GM21825 (cell line): ENCODE data around the gene MDN1.
A peak's percentile ranks its signal among the peaks of the same experiment; 100 is the strongest.
"Not testable (repeated sequence)": the region's sequence is repeated elsewhere in the genome, so short reads cannot be mapped to it uniquely, and the experiment has no call there.

Source experiments
- ATAC-seq: cut with Tn5 transposase; IDR thresholded peaks from one replicate; pipeline ENCODE4 v1.9.1; 2021; ENCODE audit warnings: mild to moderate bottlenecking, moderate library complexity; ENCODE audit not compliant: unreplicated experiment

Gene MDN1

DNA sequence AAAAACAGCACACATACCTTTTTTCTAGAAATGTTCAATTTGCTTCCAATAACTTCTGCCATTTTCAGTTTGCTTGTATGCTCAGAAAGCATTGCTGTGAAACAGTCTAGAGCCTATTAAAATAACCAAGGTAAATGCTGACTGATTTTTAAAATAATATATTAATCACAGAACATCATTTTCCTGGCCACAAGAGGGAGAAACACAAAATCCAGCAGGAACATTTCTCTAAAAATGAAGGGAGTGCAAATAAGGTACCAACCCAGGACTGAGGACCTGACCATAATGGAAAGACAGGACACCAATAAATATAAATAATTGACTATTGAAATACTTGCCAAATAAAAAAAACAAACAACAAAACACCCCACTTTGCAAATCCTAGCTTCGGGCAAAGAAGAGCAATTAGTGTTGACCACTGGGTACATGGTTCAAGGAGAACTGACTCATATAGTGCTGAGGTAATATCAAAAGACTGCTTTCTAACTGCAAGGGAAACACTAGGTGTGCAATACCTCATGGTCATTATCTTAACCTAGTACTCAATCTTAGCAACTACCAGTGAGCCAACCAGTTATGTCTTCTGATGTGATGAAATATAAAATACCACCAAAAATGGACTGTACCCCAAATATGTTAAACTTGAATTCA, 42.9 kb downstream of the MDN1 start:
- ATAC-seq, result no peak

DNA sequence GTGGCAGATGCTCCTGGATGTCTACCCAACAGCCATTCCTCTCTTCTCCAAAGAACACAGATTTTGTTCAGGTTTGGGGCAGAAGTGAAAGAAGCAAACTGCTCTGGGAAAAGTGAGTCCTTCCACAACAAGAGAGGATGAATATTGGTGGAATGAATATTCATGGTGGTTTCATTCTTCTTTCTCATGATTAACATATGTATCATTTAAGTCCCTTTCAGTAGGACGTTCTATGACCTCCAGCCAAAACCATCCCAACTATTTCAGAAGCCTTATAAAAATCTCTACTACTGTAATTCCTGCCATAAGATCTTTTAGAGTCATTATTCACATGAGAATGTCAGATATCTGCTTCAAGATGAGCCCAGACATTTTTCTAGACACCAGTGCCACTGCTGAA, 44.4 kb downstream of the MDN1 start:
- no peak for ATAC-seq

DNA sequence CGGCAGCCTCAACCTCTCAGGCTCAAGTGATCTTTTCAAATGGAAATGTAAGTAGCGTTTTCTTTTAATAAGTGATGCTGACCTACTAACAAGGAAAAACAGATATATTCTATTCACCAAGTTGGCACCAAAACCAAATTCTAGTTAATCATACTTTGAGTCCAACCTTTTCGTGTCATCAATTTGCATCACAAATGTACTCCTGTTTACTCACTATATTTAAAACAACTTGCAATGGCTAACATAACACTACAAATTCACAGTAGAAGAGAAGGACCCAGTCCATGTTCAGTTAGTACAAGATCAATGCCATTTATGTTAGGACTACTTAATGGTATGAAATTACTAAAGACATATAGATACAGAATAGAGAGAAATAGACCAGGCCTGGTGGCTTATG, 50.0 kb downstream of the MDN1 start:
- no peak for ATAC-seq

GRCh38 chr6:89768324-89768723, 51.3 kb downstream of the MDN1 start:
- ATAC-seq, result no peak

GRCh38 chr6:89763550-89763949, 56.0 kb downstream of the MDN1 start:
- no peak for ATAC-seq

DNA sequence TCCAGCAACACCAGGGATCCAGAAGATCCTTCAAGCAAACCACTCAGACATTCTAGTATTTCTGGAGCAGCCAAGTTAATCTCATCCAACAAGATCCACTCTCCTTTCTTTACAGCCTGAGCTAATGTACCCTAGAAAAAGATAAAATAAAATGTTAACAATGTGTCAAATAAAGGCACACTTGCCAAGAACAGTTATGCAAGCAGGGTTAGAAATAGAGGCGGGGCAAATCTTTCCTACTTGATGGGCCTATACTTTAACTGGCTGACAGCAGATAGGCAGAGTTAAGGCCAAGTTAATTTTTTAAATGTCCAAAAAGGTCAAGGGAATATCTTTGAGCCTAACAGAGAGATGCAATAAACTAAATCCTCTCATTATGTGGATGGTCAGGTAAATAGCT, 60.8 kb downstream of the MDN1 start:
- ATAC-seq, result no peak

- no peak for ATAC-seq
These were observed 69.3 kb downstream of the MDN1 start for GRCh38 chr6:89750338-89750737.

DNA sequence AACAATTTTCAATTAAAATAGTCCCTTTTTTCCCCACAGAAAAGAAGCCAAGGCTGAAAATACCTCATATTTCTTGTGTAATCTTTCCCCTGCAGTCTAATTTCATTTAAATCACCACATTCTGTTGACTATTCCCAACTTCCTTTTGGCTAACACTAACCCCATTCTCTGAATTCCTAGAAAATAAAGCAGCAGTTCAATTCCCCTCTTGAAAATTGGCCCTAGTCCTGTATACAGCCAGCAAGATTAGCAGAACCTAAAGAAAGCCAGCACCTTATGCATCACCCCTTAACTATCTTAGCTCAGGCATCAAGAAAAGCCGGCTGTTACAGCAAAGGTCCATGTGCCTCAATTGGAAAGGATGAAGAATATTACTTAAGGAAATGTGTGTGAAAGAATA, 69.7 kb downstream of the MDN1 start:
- no peak for ATAC-seq

- ATAC-seq, result no peak
These were observed 73.9 kb downstream of the MDN1 start for GRCh38 chr6:89745716-89746115.

- no peak for ATAC-seq
These were observed 74.5 kb downstream of the MDN1 start for GRCh38 chr6:89745096-89745495.

- no peak for ATAC-seq
These were observed 82.7 kb downstream of the MDN1 start for GRCh38 chr6:89736893-89737292.

GRCh38 chr6:89734526-89734925, 85.1 kb downstream of the MDN1 start:
- no peak for ATAC-seq

- ATAC-seq, result no peak
These were observed 87.5 kb downstream of the MDN1 start for GRCh38 chr6:89731924-89732567.

DNA sequence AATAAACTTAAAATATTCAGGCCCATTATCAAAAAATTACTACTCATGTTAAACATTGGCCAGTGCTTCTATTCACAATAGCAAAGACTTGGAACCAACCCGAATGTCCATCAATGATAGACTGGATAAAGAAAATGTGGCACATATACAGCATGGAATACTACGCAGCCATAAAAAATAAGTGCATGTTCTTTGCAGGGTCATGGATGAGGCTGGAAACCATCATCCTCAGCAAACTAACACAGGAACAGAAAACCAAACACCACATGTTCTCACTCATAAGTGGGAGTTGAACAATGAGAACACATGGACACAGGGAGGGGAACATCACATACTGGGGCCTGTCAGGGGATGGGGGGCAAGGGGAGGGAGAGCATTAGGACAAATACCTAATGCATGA, 88.3 kb downstream of the MDN1 start:
- not testable (repeated sequence) for ATAC-seq

DNA sequence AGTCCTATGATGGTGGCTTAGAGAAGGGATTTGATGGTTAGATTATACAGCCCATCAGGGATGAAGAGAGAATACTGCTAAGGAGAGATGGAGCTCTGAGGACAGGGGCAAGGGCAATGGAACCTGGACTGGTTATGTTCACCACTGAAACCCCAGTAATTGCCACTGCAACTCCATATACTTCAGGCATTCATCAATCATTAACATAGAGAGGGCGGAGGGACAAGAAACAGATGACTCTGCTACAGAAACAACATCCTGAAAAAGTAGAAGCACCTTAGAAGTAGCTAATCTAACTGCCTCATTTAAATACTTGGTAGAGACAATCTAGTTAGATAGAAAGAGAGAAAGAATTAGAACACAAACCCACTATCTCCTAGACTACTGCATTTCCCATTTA, 89.8 kb downstream of the MDN1 start:
- peak; percentile 89 for ATAC-seq

- ATAC-seq, result no peak
These were observed 92.1 kb downstream of the MDN1 start for GRCh38 chr6:89727501-89727900.

DNA sequence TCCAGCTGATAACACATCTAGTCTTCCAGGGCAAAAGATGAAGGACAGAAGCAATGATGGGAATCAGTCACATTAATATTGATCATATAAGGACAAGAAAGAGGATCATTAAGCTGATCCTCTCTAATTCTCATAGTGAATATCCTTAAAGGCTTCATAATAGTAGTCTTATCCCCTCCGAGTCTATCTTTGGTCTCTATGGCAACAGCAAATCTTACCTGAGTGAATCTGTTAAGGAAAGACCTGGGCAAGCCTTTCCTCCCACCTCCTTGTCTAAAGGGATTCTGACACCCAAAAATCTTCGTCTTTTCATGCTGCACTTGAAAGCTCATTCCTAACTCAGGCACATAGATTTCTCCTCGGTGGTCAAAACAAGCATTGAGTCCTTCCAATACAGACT, 94.6 kb downstream of the MDN1 start:
- no peak for ATAC-seq

DNA sequence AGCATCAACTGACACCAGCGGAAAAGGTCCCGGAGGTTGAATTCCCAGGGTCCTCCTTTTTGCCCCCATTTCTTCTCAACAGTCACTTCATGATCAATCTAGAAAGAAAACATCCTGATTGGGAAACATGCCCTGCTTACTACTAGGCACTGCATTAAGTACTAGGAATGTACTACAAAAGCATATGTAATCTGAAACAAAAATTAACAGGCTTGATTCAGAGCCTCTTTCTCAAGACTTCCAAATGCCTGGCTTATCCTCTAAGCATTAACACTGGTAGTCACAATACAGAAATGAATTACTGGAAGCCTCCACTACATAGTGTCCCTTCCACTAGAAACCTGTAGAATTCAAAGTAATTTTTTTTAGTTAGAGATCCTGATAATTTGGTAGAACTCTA, 96.5 kb downstream of the MDN1 start:
- no peak for ATAC-seq

DNA sequence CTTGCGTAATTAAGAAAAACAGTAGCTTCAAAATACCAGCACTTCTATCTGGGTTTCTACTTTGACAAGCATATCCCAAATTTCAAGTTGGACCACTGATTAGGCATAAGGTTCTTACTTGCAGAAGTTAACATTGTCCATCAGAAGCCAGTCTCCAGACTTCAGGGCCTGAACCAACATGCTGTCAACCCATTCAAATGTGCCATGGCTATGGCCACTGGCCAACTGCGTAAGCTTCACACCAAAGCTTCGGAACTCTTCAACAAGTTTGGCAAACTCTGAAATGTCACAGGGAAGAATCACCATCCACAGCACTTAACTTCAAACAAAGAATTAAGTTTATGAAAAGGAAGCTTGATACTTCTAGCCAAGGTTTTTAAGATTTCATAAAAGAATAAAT, 103.1 kb downstream of the MDN1 start:
- ATAC-seq, result no peak

GRCh38 chr6:89711801-89712200, 107.8 kb downstream of the MDN1 start:
- no peak for ATAC-seq

- ATAC-seq, result no peak
These were observed 111.3 kb downstream of the MDN1 start for GRCh38 chr6:89708316-89708715.

GRCh38 chr6:89707766-89708165, 111.8 kb downstream of the MDN1 start:
- ATAC-seq, result no peak

DNA sequence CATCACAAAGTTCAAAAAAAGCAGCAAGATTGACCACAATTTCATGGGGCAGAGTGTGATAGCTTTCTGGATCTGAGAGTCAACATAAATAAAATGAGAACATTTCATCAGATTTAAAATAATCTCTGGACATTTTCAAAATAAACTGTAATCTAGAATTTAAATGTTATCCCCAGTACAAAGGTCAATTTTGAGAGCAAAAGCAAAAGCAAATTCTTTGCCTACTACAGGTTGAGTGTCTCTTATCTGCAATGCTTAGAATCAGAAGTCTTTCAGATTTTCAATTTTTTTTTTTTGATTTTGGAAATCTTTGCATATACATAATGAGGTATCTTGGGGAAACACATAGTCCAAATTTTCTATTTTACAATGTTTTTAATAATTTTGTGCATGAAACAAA, 113.5 kb downstream of the MDN1 start:
- ATAC-seq, result no peak
